HL-60/S4 treated with phorbol 12-myristate 13-acetate at 8.2 ng/mL for 4 days and 3 days (cell line): ENCODE measurements around the gene PSMD7.
"Not testable (repeated sequence)": the region's sequence is repeated elsewhere in the genome, so short reads cannot be mapped to it uniquely, and the experiment has no call there.

ENCODE experiments used
- in situ Hi-C: fragments of 300-500 bp; cut with MboI; formaldehyde crosslinking; loops from 2 replicates; pipeline ENCODE4 v1.15.0; 2022; ENCODE audit warnings: low sequenced_read_pairs

PSMD7 gene

DNA sequence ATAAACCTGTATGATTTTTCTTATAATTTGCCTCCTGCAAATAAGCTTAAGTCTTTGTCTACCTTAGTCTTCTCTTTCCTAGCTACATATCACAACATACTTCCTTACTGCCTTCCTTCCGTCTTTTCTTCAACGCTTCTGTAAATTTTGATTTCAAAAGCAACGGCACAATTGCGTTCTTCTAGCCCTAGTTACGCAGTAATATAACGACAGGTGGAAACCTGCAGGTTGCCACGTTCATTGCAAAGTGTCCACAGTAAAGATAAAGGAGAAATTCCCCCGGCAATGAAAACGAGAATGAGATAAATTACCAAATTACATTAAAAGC, 546 bp upstream of the PSMD7 start:
- in situ Hi-C loops: no loop called here

GRCh38 chr16:74297145-74297665, 591 bp downstream of the PSMD7 start:
- in situ Hi-C loops: no loop called here

- in situ Hi-C loops: no loop called here
These were observed 1.5 kb downstream of the PSMD7 start for GRCh38 chr16:74298104-74298503.

- in situ Hi-C loops: no loop called here
These were observed 5.7 kb downstream of the PSMD7 start for GRCh38 chr16:74302341-74302740.

GRCh38 chr16:74304164-74304834, 7.7 kb downstream of the PSMD7 start:
- in situ Hi-C loops: no loop called here

- in situ Hi-C loops: no loop called here
These were observed 8.2 kb downstream of the PSMD7 start for GRCh38 chr16:74304835-74305176.

DNA sequence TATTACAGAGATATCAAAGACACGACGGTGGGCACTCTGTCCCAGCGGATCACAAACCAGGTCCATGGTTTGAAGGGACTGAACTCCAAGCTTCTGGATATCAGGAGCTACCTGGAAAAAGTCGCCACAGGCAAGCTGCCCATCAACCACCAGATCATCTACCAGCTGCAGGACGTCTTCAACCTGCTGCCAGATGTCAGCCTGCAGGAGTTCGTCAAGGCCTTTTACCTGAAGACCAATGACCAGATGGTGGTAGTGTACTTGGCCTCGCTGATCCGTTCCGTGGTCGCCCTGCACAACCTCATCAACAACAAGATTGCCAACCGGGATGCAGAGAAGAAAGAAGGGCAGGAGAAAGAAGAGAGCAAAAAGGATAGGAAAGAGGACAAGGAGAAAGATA, 8.7 kb downstream of the PSMD7 start:
- in situ Hi-C loops: no loop called here

- in situ Hi-C loops: no loop called here
These were observed 9.6 kb downstream of the PSMD7 start for GRCh38 chr16:74305978-74306784.

GRCh38 chr16:74307383-74307782, 10.8 kb downstream of the PSMD7 start:
- in situ Hi-C loops: no loop called here

- in situ Hi-C loops: no loop called here
These were observed 13.5 kb downstream of the PSMD7 start for GRCh38 chr16:74309789-74310781.

DNA sequence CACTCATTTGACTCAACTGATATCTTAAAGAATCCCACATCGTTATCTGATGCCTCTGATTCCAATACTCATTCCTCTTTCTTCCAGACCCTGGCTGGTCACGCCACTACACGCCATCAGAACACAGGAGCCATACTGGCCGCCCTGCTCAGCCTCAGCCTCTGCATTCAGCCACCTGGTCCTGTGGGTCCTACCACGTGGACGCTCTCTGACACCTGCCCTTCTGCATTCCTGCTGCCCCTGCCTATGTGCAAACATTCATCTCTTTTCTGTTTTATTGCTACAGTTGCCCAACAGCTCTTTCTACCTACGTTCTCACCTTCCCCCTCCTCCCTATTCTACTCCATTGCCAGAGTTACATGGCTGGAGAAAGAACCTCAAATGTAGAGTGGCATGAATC, 18.4 kb downstream of the PSMD7 start:
- in situ Hi-C loops: no loop called here

GRCh38 chr16:74320707-74321106, 24.1 kb downstream of the PSMD7 start:
- in situ Hi-C loops: no loop called here

DNA sequence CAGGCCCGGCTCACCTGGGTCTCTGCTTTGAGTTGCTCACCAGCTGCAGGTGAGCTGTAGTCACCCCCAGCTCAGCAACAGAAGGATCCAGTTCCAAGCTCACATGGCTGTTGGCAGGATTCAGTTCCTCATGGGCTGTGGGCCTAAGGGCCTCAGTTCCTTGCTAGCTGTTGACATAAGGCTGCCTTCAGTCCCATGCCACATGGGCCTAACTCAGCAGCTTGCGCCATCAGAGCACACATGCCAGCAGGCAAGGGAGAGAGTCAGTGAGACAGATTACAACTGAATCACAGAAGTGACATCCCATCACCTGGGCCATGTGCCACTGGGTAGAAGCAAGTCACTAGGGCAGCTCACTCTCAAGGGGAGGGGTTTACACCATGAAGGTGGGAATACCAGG, 24.7 kb downstream of the PSMD7 start:
- in situ Hi-C loops: no loop called here

DNA sequence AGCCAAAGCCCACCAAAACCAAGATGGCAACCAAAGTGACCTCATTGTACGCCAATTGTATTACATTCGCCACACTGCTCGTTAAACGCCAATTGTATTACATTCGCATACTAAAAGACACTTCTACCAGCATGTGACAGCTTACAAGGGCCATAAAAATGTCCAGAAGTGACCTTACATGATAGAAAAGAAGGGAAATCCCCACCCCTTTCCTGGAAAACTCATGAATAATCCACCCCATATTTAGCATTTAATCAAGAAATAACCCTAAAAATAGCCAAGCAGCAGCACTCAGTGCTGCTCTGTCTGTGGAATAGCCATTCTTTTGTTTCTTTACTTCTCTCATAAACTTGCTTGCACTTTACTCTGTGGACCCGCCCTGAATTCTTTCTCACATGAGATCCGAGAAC, 25.7 kb downstream of the PSMD7 start:
- in situ Hi-C loops: no loop called here

DNA sequence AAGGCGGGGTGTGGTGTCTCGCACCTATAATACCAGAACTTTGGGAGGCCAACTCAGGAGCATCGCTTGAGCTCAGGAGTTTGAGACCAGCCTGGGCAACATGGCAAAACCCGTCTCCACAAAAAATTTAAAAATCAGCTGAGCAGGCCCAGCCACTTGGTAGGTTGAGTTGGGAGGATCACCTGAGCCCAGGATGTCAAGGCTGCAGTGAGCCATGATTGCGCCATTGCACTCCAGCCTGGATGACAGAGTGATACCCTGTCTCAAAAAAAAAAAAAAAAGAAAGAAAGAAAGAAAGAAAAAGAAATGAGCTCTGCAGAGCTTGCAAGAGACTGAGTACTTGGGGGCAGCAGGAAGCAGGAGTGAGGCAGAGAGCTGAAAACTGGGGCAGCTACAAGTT, 28.2 kb downstream of the PSMD7 start:
- in situ Hi-C loops: not testable (repeated sequence)

DNA sequence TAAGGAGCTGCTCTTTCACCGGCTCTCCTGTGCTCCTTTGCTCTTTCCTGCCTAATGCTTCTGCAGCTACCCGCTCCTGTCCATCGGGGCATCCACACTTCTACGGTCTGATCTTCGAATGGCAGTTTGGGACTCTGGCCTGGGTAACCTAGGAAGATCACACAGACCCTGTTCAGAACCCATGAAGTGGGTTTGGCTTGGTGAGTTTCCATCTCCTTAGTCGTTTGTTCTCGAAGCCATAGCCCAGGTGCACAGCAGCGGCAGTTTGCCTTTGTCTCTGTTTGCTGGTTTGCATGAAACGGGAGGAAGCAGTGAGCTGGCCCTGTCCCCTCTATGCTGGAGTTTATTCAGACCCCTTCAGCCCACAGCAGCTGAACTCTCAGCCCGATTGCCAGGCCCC, 29.0 kb downstream of the PSMD7 start:
- in situ Hi-C loops: no loop called here

GRCh38 chr16:74328346-74328745, 31.7 kb downstream of the PSMD7 start:
- in situ Hi-C loops: not testable (repeated sequence)

DNA sequence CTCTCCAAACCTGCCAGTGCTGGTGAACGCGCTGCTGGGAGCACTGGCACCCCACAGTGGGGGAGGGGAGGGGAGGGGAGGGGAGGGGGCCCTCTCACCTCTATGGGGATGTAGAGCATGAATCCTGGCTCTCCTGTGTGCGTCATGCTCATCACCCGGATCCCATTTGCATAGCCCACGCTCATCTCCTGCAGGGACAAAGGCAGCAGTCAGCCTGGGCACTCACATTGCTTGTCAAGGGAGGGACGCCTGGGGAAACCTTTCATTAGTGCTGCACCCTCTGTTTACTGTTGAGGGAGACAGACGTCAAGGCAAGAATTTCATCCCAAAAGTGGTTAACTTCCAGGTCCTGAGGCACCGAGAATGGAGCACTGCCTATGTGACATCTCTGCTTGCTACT, 35.9 kb downstream of the PSMD7 start:
- in situ Hi-C loops: not testable (repeated sequence)

DNA sequence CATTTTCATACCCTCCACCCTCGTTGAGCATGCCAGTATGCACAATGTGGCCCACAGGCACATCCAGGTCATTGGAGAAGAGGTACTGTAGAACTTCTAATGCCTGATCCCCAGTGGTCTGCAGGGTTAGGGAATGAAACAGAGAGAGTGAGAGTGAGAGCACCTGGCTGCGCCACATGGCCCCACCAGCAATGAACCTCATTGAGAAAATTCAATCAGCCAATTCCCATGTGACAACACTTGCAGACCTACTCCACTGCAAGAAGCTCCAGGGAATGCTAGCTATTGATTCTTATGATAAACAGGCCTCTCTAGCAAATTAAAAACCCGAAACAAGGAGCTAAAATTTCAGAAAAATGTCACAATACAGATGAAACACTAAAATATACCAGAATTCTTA, 40.9 kb downstream of the PSMD7 start:
- in situ Hi-C loops: not testable (repeated sequence)

GRCh38 chr16:74339226-74339625, 42.6 kb downstream of the PSMD7 start:
- in situ Hi-C loops: not testable (repeated sequence)

DNA sequence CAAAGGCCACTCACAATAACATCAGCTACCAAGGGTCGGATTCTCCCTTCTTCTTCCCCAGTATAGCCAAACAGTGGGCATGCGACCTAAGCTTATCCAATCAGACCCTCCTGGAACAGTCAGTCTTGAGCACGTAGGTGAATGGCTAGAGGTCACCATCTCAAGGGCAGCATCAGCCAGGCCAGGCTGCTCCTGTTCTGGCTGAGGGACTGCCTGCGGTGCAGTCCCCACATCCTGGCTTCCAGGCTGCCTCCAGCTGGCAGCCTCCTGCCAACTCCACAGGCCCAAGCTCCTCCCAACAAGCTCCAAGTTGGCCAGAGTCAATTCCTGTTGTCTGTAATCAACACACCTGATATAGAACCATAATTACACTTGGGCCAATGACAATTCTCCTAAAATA, 56.4 kb downstream of the PSMD7 start:
- in situ Hi-C loops: not testable (repeated sequence)
